H1 (cell line): ENCODE measurements around the gene KCNJ5. TPM values are rescaled to one million over a fixed set of nuclear protein-coding genes. Genes with fewer than 3 reads are reported as not detected.

Experiments used
- CTCF ChIA-PET: fragments of 300-600 bp; sonication (Branson Sonifier 250); formaldehyde crosslinking; loops from one replicate; lab custom pipeline; 2021; ENCODE audit not compliant: partially characterized antibody; lab: Charles Lee
- POLR2A ChIA-PET: fragments of 300-600 bp; sonication (Branson Sonifier 250); formaldehyde crosslinking; loops from one replicate; lab custom pipeline; 2021; ENCODE audit warnings: inconsistent platforms; ENCODE audit not compliant: partially characterized antibody; lab: Charles Lee
- DNase-seq, 2 experiments: peaks; one replicate each; pipeline versions ENCODE4 v3.0.0 to v3.0.0-alpha.2; 2010 to 2022; ENCODE audit warnings: low spot score in 2 of 2, low read depth in 1 of 2, mixed read lengths in 1 of 2
- FAIRE-seq: peaks from 2 replicates; lab custom pipeline; 2011; peaks lifted over from hg19 to GRCh38; lab: Jason Lieb, UNC
- H2AFZ ChIP-seq: 2 replicates; pipeline ENCODE4 v1.8.1; 2012; ENCODE audit warnings: low read length, inconsistent platforms
- H2AK5ac ChIP-seq: 2 replicates; pipeline ENCODE4 v1.6.1; 2013; ENCODE audit warnings: low read depth, low read length
- H2BK120ac ChIP-seq: replicated peaks from 2 replicates; pipeline ENCODE3; 2013; ENCODE audit warnings: low read depth, low read length, inconsistent platforms
- H2BK12ac ChIP-seq: 2 replicates; pipeline ENCODE4 v1.6.1; 2013; ENCODE audit warnings: low read depth, low read length
- H2BK15ac ChIP-seq: 2 replicates; pipeline ENCODE4 v1.6.1; 2013; ENCODE audit warnings: low read length
- H2BK20ac ChIP-seq: 2 replicates; pipeline ENCODE4 v1.6.1; 2013; ENCODE audit warnings: low read length
- H2BK5ac ChIP-seq: 2 replicates; pipeline ENCODE4 v1.6.1; 2013; ENCODE audit warnings: low read depth, low read length
- H3K14ac ChIP-seq: 2 replicates; pipeline ENCODE4 v1.6.1; 2013; ENCODE audit warnings: inconsistent platforms; ENCODE audit not compliant: insufficient read length
- H3K18ac ChIP-seq: 2 replicates; pipeline ENCODE4 v1.6.1; 2013; ENCODE audit warnings: low read length; ENCODE audit errors: extremely low read depth
- H3K23ac ChIP-seq: 2 replicates; pipeline ENCODE4 v1.6.1; 2013; ENCODE audit warnings: inconsistent platforms; ENCODE audit not compliant: insufficient read length
- H3K23me2 ChIP-seq: 2 replicates; pipeline ENCODE4 v1.6.1; 2013; ENCODE audit warnings: low read depth, low read length
- H3K27ac ChIP-seq: 2 replicates; pipeline ENCODE4 v1.6.1; 2011; ENCODE audit warnings: low read depth, low read length, inconsistent platforms
- H3K27me3 ChIP-seq, 4 experiments: replicated peaks in 1 of 4; 1 replicate in 1 of 4; 2 replicates in 3 of 4; pipeline versions ENCODE4 v1.6.1 to v1.8.1; 2011 to 2013; ENCODE audit warnings: low read length in 3 of 4, mild to moderate bottlenecking in 3 of 4, inconsistent platforms in 2 of 4, mixed read lengths in 2 of 4, moderate library complexity in 1 of 4; ENCODE audit not compliant: control insufficient read depth in 3 of 4, insufficient read depth in 3 of 4; ENCODE audit errors: extremely low read depth in 1 of 4
- H3K36me3 ChIP-seq, 4 experiments: 2 replicates each; pipeline versions ENCODE4 v1.6.1 to v1.8.1; 2011 to 2013; ENCODE audit warnings: mild to moderate bottlenecking in 4 of 4, low read length in 3 of 4, moderate library complexity in 2 of 4, control low read depth in 1 of 4, inconsistent platforms in 1 of 4; ENCODE audit not compliant: insufficient read depth in 4 of 4, control insufficient read depth in 2 of 4
- H3K4ac ChIP-seq: replicated peaks from 2 replicates; pipeline ENCODE3; 2013; ENCODE audit warnings: low read length, low read depth, mixed read lengths, inconsistent platforms; ENCODE audit not compliant: insufficient read length
- H3K4me1 ChIP-seq, 4 experiments: replicated peaks in 1 of 4; 1 replicate in 1 of 4; 2 replicates in 3 of 4; pipeline versions ENCODE4 v1.6.1 to v1.8.1; 2011 to 2013; ENCODE audit warnings: low read length in 3 of 4, inconsistent platforms in 2 of 4, mixed read lengths in 1 of 4; ENCODE audit not compliant: insufficient read depth in 4 of 4, control insufficient read depth in 3 of 4
- H3K4me2 ChIP-seq, 2 experiments: 2 replicates each; pipeline versions ENCODE4 v1.6.1 to v1.8.1; 2011 to 2013; ENCODE audit warnings: low read depth in 2 of 2, low read length in 2 of 2, control low read depth in 1 of 2, inconsistent platforms in 1 of 2, mild to moderate bottlenecking in 1 of 2; ENCODE audit not compliant: insufficient read depth in 1 of 2
- H3K4me3 ChIP-seq, 4 experiments: fragments of 200-600, 300-600 bp in 1 of 4; sonication (generic), shearing (Covaris generic), sonication (Bioruptor Twin) in 1 of 4; 2 replicates each; pipeline versions ENCODE4 v1.5.1 to v1.8.1; 2011 to 2016; ENCODE audit warnings: low read length in 4 of 4, low read depth in 3 of 4, control low read depth in 2 of 4, inconsistent platforms in 2 of 4, mild to moderate bottlenecking in 2 of 4, mixed read lengths in 1 of 4, moderate library complexity in 1 of 4; ENCODE audit not compliant: insufficient read depth in 2 of 4; ENCODE audit errors: extremely low read depth in 1 of 4
- H3K56ac ChIP-seq: replicated peaks from 2 replicates; pipeline ENCODE3; 2013; ENCODE audit warnings: low read depth, mild to moderate bottlenecking, mixed read lengths, low read length, inconsistent platforms; ENCODE audit not compliant: insufficient read length
- H3K79me1 ChIP-seq: 2 replicates; pipeline ENCODE4 v1.6.1; 2013; ENCODE audit warnings: low read depth, low read length, control low read depth
- H3K79me2 ChIP-seq, 2 experiments: 2 replicates each; pipeline versions ENCODE4 v1.6.1 to v1.8.1; 2012 to 2013; ENCODE audit warnings: low read length in 2 of 2, mild to moderate bottlenecking in 2 of 2, inconsistent platforms in 1 of 2; ENCODE audit not compliant: insufficient read depth in 2 of 2, control insufficient read depth in 1 of 2
- H3K9ac ChIP-seq, 4 experiments: replicated peaks in 1 of 4; 1 replicate in 1 of 4; 2 replicates in 3 of 4; pipeline versions ENCODE4 v1.6.1 to v1.8.1; 2011 to 2013; ENCODE audit warnings: low read depth in 3 of 4, low read length in 3 of 4, control low read depth in 2 of 4, mild to moderate bottlenecking in 2 of 4, moderate library complexity in 2 of 4, inconsistent platforms in 1 of 4; ENCODE audit errors: extremely low read depth in 1 of 4
- H3K9me3 ChIP-seq, 2 experiments: 2 replicates each; pipeline versions ENCODE4 v1.6.1 to v1.8.1; 2012 to 2013; ENCODE audit warnings: mild to moderate bottlenecking in 2 of 2, moderate library complexity in 2 of 2, control low read depth in 1 of 2, inconsistent platforms in 1 of 2, low read depth in 1 of 2, low read length in 1 of 2, mixed read lengths in 1 of 2; ENCODE audit not compliant: insufficient read depth in 2 of 2
- H4K20me1 ChIP-seq, 2 experiments: replicated peaks in 1 of 2; 2 replicates each; pipeline versions ENCODE3 to v1.8.1; 2011 to 2013; ENCODE audit warnings: inconsistent platforms in 2 of 2, low read length in 2 of 2, mild to moderate bottlenecking in 1 of 2; ENCODE audit not compliant: insufficient read depth in 2 of 2, control insufficient read depth in 1 of 2
- H4K5ac ChIP-seq: 2 replicates; pipeline ENCODE4 v1.6.1; 2013; ENCODE audit warnings: low read length, low read depth, mixed read lengths, inconsistent platforms; ENCODE audit not compliant: insufficient read length
- H4K8ac ChIP-seq: 2 replicates; pipeline ENCODE4 v1.8.0; 2013; ENCODE audit warnings: mild to moderate bottlenecking, moderate library complexity, low read length, inconsistent platforms; ENCODE audit not compliant: insufficient read depth; ENCODE audit errors: extremely low read depth
- H4K91ac ChIP-seq: replicated peaks from 2 replicates; pipeline ENCODE3; 2013; ENCODE audit warnings: low read length, mixed read lengths, inconsistent platforms; ENCODE audit not compliant: insufficient read length
- CBX8 ChIP-seq: fragments of 300-800, 300-1000 bp; sonication (generic); IDR thresholded peaks from 2 replicates; pipeline ENCODE4 v1.7.1; 2016; ENCODE audit warnings: low read depth, low read length, borderline replicate concordance
- GTF2F1 ChIP-seq: IDR thresholded peaks from 2 replicates; pipeline ENCODE4 v1.6.1; 2012; ENCODE audit warnings: low read depth, low read length, improper control_type of control experiment, borderline replicate concordance
- KDM1A ChIP-seq: fragments of 200-600, 300-600 bp; sonication (generic); IDR thresholded peaks from 2 replicates; pipeline ENCODE4 v1.7.1; 2016; ENCODE audit warnings: mild to moderate bottlenecking, low read length, borderline replicate concordance
- NRF1 ChIP-seq: IDR thresholded peaks from 2 replicates; pipeline ENCODE4 v1.6.1; 2011; ENCODE audit warnings: mild to moderate bottlenecking, low read depth, low read length, improper control_type of control experiment
- WGBS, 2 experiments: shearing (Covaris generic) in 1 of 2; methylation state at CpG; one replicate each; pipeline versions ENCODE4 v1.1.6 to v1.1.7; 2013 to 2015; ENCODE audit warnings: low lambda C conversion rate in 2 of 2, mixed read lengths in 2 of 2, inconsistent platforms in 1 of 2, low coverage in 1 of 2, missing lambda C conversion rate in 1 of 2; ENCODE audit not compliant: insufficient replicate concordance in 2 of 2, insufficient coverage in 1 of 2, insufficient read length in 1 of 2; ENCODE audit errors: extremely low coverage in 1 of 2, missing lambda C conversion rate in 1 of 2; 5-methylcytosine and 5-hydroxymethylcytosine counted together
- polyA plus RNA-seq, 7 experiments: library from polyadenylated mRNA; depleted of rRNA in 3 of 7; stranded (reverse) in 5 of 7; unstranded in 2 of 7; fragments of >200 nt in 5 of 7; fragments of 200-250 nt in 2 of 7; gene quantifications; 1 replicate in 5 of 7; 2 replicates in 1 of 7; 4 replicates in 1 of 7; pipeline versions ENCODE4 v1.2.1 to v1.2.3, GENCODE V29; 2011 to 2013; ENCODE audit warnings: missing spikeins in 2 of 7, mixed read lengths in 2 of 7
- total RNA-seq: library from RNA; stranded (reverse); fragmentation: NEBNext Ultra II Directional; extraction: Animal tissue kit (Norgen Biotek cat#: 25700); gene quantifications from 2 replicates; pipeline ENCODE4 v1.2.1, GENCODE V29; 2021

KCNJ5 gene
- total and polyA plus RNA-seq, 2 of the 8 experiments (the other 6 are each of a cell fraction or from before 2014, with no cell fraction given): 0.05 TPM; not detected in 1

GRCh38 chr11:128867277-128867676 lies 23.9 kb upstream of the KCNJ5 start, which contains the start of gene KCNJ1:
Gene KCNJ1 (minus strand): TSS chr11:128867296. CDS start chr11:128840243, 27,053 bp downstream.
- Histone ChIP-seq H3K23me2 (no peaks in the 10 kb centered on the region), H2BK15ac (no peak within 1 kb of the TSS), H3K4ac (no peak within 1 kb of the TSS), H4K91ac (no peak within 1 kb of the TSS), H2BK20ac (no peak within 1 kb of the TSS), H3K9ac (no peak within 1 kb of the TSS), H2AK5ac (no peak within 1 kb of the TSS), H3K4me1 (peaks cover 17 to 24% (median 21%) of the 10 kb centered on the region in 4 experiments), H3K14ac (no peak within 1 kb of the TSS), H2BK120ac (no peak within 1 kb of the TSS), H3K4me3 (no peak within 1 kb of the TSS), H3K18ac (no peak within 1 kb of the TSS), H4K20me1 (no peaks in the 10 kb centered on the region), H2AFZ (no peak within 1 kb of the TSS), H3K4me2 (no peak within 1 kb of the TSS), H2BK12ac (no peak within 1 kb of the TSS), H3K23ac (no peak within 1 kb of the TSS), H3K27ac (no peak within 1 kb of the TSS), H4K8ac (no peak within 1 kb of the TSS), H3K27me3 (peaks cover 0 to 6% (median under 1%) of the 10 kb centered on the region in 4 experiments; a peak in 3 of 7 replicates), H3K56ac (no peak within 1 kb of the TSS), H3K79me1 (no peaks in the 10 kb centered on the region), H3K9me3 (no peaks in the 10 kb centered on the region), H2BK5ac (no peak within 1 kb of the TSS), H4K5ac (no peak within 1 kb of the TSS), H3K79me2 (no peaks in the 10 kb centered on the region), H3K36me3 (no peaks in the 10 kb centered on the region)
- WGBS, 2 experiments: 90% methylated on average over 8 of the region's 8 CpGs; no CpG with 5 or more reads in 1 of the 2 experiments
- ChIA-PET CTCF (interaction anchor here (0.6 to 2.3 kb wide), 5 partner anchors 17 to 59 kb away, joined by 3 to 18 read pairs (median 4); no protein-coding TSS in a partner anchor), POLR2A (no interaction called here)
- FAIRE-seq (no peak), DNase-seq (no peak)
- TF ChIP-seq KDM1A: no peak
- TF ChIP-seq GTF2F1: no peak
- TF ChIP-seq NRF1: no peak
- TF ChIP-seq CBX8: no peak
